ENCODE results near the gene DDC.

Gene DDC

DNA sequence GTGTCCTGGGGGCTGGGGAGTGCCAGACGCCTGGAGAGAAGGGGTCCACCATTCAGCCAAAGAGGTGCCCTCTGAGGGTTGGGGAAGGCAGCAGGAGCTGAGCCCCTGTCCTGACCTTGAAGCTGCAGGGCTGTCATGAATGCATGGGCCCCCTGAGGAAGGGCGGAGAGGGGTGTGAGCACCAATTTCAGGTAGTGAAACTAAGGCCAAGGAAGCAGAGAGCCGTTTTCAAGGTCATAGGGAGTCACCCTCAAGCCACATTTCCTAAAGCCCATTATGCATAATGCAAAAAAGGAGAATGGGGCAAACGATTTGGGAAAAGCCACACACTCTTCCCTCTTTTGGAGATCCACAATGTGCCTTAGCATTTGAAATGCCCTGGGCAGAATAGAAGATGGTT is 152.2 kb downstream of the DDC start:
- DNase-seq (ENCODE audit: low read depth), result no peak

- no peak for DNase-seq (ENCODE audit: low read depth)
Measured at GRCh38 chr7:50411332-50411731, 153.9 kb downstream of the DDC start.

GRCh38 chr7:50409856-50410745 is 155.1 kb downstream of the DDC start:
- DNase-seq (ENCODE audit: low read depth), result no peak
